Measurements from ENCODE around the gene INPP4B. TPM values are rescaled to one million over a fixed set of nuclear protein-coding genes. Genes with fewer than 3 reads are reported as not detected.
A peak's percentile ranks its signal among the peaks of the same experiment; 100 is the strongest.
"Not testable (repeated sequence)": the region's sequence is repeated elsewhere in the genome, so short reads cannot be mapped to it uniquely, and the experiment has no call there.

INPP4B gene
- total RNA-seq, 1 donor: 46.9 TPM

GRCh38 chr4:142416121-142416520 is 430.0 kb downstream of the INPP4B start:
- no peak overlapping the region for H3K4me3 ChIP-seq (ENCODE audit: low read length)
- H3K9me3 ChIP-seq (ENCODE audit: low read depth, low read length): no peaks in the 10 kb centered on the region
- H3K27me3 ChIP-seq (ENCODE audit: insufficient read depth, low read length): no peaks in the 10 kb centered on the region
- no peaks in the 10 kb centered on the region for H3K4me1 ChIP-seq (ENCODE audit: insufficient read depth, low read length)

GRCh38 chr4:142414366-142414990 is 431.6 kb downstream of the INPP4B start:
- Histone ChIP-seq H3K4me3 (ENCODE audit: low read length) (no peak overlapping the region), H3K27me3 (ENCODE audit: insufficient read depth, low read length) (no peaks in the 10 kb centered on the region), H3K9me3 (ENCODE audit: low read depth, low read length) (no peaks in the 10 kb centered on the region), H3K4me1 (ENCODE audit: insufficient read depth, low read length) (no peaks in the 10 kb centered on the region)

GRCh38 chr4:142413485-142413884 is 432.6 kb downstream of the INPP4B start:
- Histone ChIP-seq H3K27me3 (ENCODE audit: insufficient read depth, low read length) (no peaks in the 10 kb centered on the region), H3K4me3 (ENCODE audit: low read length) (no peak overlapping the region), H3K9me3 (ENCODE audit: low read depth, low read length) (no peaks in the 10 kb centered on the region), H3K4me1 (ENCODE audit: insufficient read depth, low read length) (no peaks in the 10 kb centered on the region)

- H3K4me1 ChIP-seq (ENCODE audit: insufficient read depth, low read length): peaks cover 3% of the 10 kb centered on the region
- H3K27me3 ChIP-seq (ENCODE audit: insufficient read depth, low read length): no peaks in the 10 kb centered on the region
Measured at GRCh38 chr4:142411993-142412392, 434.1 kb downstream of the INPP4B start.

GRCh38 chr4:142408003-142408441 is 438.1 kb downstream of the INPP4B start:
- Histone ChIP-seq H3K4me1 (ENCODE audit: insufficient read depth, low read length) (peaks cover 15% of the 10 kb centered on the region), H3K27me3 (ENCODE audit: insufficient read depth, low read length) (no peaks in the 10 kb centered on the region), H3K4me3 (ENCODE audit: low read length) (no peak overlapping the region), H3K9me3 (ENCODE audit: low read depth, low read length) (no peaks in the 10 kb centered on the region)

More at GRCh38 chr4:142411993-142412392, 434.1 kb downstream of the INPP4B start:
- Histone ChIP-seq H3K9me3 (ENCODE audit: low read depth, low read length) (no peaks in the 10 kb centered on the region), H3K4me3 (ENCODE audit: low read length) (no peak overlapping the region)

GRCh38 chr4:142407596-142407995 is 438.5 kb downstream of the INPP4B start:
- no peak overlapping the region for H3K4me3 ChIP-seq (ENCODE audit: low read length)

GRCh38 chr4:142406917-142407501 is 439.1 kb downstream of the INPP4B start:
- no peaks in the 10 kb centered on the region for H3K9me3 ChIP-seq (ENCODE audit: low read depth, low read length)
- H3K4me3 ChIP-seq (ENCODE audit: low read length): no peak overlapping the region
- no peaks in the 10 kb centered on the region for H3K27me3 ChIP-seq (ENCODE audit: insufficient read depth, low read length)
- H3K4me1 ChIP-seq (ENCODE audit: insufficient read depth, low read length): peaks cover 15% of the 10 kb centered on the region

More at GRCh38 chr4:142407596-142407995, 438.5 kb downstream of the INPP4B start:
- Histone ChIP-seq H3K27me3 (ENCODE audit: insufficient read depth, low read length) (no peaks in the 10 kb centered on the region), H3K4me1 (ENCODE audit: insufficient read depth, low read length) (peaks cover 15% of the 10 kb centered on the region), H3K9me3 (ENCODE audit: low read depth, low read length) (no peaks in the 10 kb centered on the region)

GRCh38 chr4:142406499-142406835 is 439.6 kb downstream of the INPP4B start:
- H3K4me1 ChIP-seq (ENCODE audit: insufficient read depth, low read length): peaks cover 15% of the 10 kb centered on the region

GRCh38 chr4:142405695-142406498 is 440.2 kb downstream of the INPP4B start:
- H3K4me1 ChIP-seq (ENCODE audit: insufficient read depth, low read length): peaks cover 15% of the 10 kb centered on the region
- H3K27me3 ChIP-seq (ENCODE audit: insufficient read depth, low read length): no peaks in the 10 kb centered on the region
- no peaks in the 10 kb centered on the region for H3K9me3 ChIP-seq (ENCODE audit: low read depth, low read length)
- peak overlapping the region; percentile 41 for H3K4me3 ChIP-seq (ENCODE audit: low read length)

More at GRCh38 chr4:142406499-142406835, 439.6 kb downstream of the INPP4B start:
- H3K27me3 ChIP-seq (ENCODE audit: insufficient read depth, low read length): no peaks in the 10 kb centered on the region
- H3K9me3 ChIP-seq (ENCODE audit: low read depth, low read length): no peaks in the 10 kb centered on the region
- no peak overlapping the region for H3K4me3 ChIP-seq (ENCODE audit: low read length)

GRCh38 chr4:142405021-142405694 is 440.9 kb downstream of the INPP4B start:
- Histone ChIP-seq H3K9me3 (ENCODE audit: low read depth, low read length) (no peaks in the 10 kb centered on the region), H3K4me3 (ENCODE audit: low read length) (peak overlapping the region; percentile 41), H3K27me3 (ENCODE audit: insufficient read depth, low read length) (no peaks in the 10 kb centered on the region), H3K4me1 (ENCODE audit: insufficient read depth, low read length) (peaks cover 15% of the 10 kb centered on the region)

- Histone ChIP-seq H3K4me3 (ENCODE audit: low read length) (peak overlapping the region; percentile 41), H3K4me1 (ENCODE audit: insufficient read depth, low read length) (peaks cover 15% of the 10 kb centered on the region), H3K9me3 (ENCODE audit: low read depth, low read length) (no peaks in the 10 kb centered on the region), H3K27me3 (ENCODE audit: insufficient read depth, low read length) (no peaks in the 10 kb centered on the region)
Measured at GRCh38 chr4:142404191-142404611, 441.9 kb downstream of the INPP4B start.

- Histone ChIP-seq H3K27me3 (ENCODE audit: insufficient read depth, low read length) (no peaks in the 10 kb centered on the region), H3K9me3 (ENCODE audit: low read depth, low read length) (no peaks in the 10 kb centered on the region), H3K4me1 (ENCODE audit: insufficient read depth, low read length) (peaks cover 15% of the 10 kb centered on the region), H3K4me3 (ENCODE audit: low read length) (peak overlapping the region; percentile 28)
Measured at GRCh38 chr4:142402900-142403299, 443.2 kb downstream of the INPP4B start.

GRCh38 chr4:142402156-142402555 is 443.9 kb downstream of the INPP4B start:
- peaks cover 13% of the 10 kb centered on the region for H3K4me1 ChIP-seq (ENCODE audit: insufficient read depth, low read length)
- H3K27me3 ChIP-seq (ENCODE audit: insufficient read depth, low read length): no peaks in the 10 kb centered on the region
- H3K9me3 ChIP-seq (ENCODE audit: low read depth, low read length): no peaks in the 10 kb centered on the region
- H3K4me3 ChIP-seq (ENCODE audit: low read length): peak overlapping the region; percentile 15

- not testable (repeated sequence) for H3K4me3 ChIP-seq (ENCODE audit: low read length); H3K27me3 ChIP-seq (ENCODE audit: insufficient read depth, low read length); H3K4me1 ChIP-seq (ENCODE audit: insufficient read depth, low read length); H3K9me3 ChIP-seq (ENCODE audit: low read depth, low read length)
Measured at GRCh38 chr4:142397364-142397991, 448.6 kb downstream of the INPP4B start.

Measured in mononuclear cell (primary cell).